K562 (cell line): ENCODE results near the gene MMP24.

Experiments
- EZH2 ChIP-seq: IDR thresholded peaks from 2 replicates; pipeline ENCODE4 v1.6.1; 2012; ENCODE audit warnings: low read depth, mild to moderate bottlenecking, inconsistent platforms, low read length, borderline replicate concordance
- NR2F6 ChIP-seq: fragments of 450-650 bp; formaldehyde crosslinking; IDR thresholded peaks from 2 replicates; pipeline ENCODE4 v1.4.0; 2020; ENCODE audit warnings: mild to moderate bottlenecking
- RAD51 ChIP-seq: fragments of 450-650 bp; IDR thresholded peaks from 2 replicates; pipeline ENCODE4 v1.7.1; 2016; ENCODE audit warnings: low read depth, mild to moderate bottlenecking, borderline replicate concordance
- ZNF384 ChIP-seq: IDR thresholded peaks from 2 replicates; pipeline ENCODE4 v1.6.1; 2012; ENCODE audit warnings: low read depth, low read length, improper control_type of control experiment
- ZNF561 ChIP-seq: fragments of 450-650 bp; formaldehyde crosslinking; conservative IDR thresholded peaks from 2 replicates; pipeline ENCODE4 v1.4.0; 2020; ENCODE audit warnings: mild to moderate bottlenecking, moderate library complexity
- TF ChIP-seq, protein P1 (sequence below), 2 experiments: fragments of 150-350 bp in 1 of 2; IDR thresholded peaks; 2 replicates each; pipeline ENCODE4 v1.6.1; 2012 to 2016; ENCODE audit warnings: low read depth in 2 of 2, low read length in 2 of 2, mild to moderate bottlenecking in 1 of 2, moderate library complexity in 1 of 2
- TF ChIP-seq, protein P2 (sequence below), 3 experiments: IDR thresholded peaks in 2 of 3; conservative IDR thresholded peaks in 1 of 3; 2 replicates each; pipeline ENCODE4 v1.5.1; 2011 to 2012; ENCODE audit warnings: low read length in 3 of 3, mild to moderate bottlenecking in 3 of 3, control low read depth in 2 of 3, improper control_type of control experiment in 1 of 3, inconsistent platforms in 1 of 3, low read depth in 1 of 3, mixed read lengths in 1 of 3, moderate library complexity in 1 of 3; ENCODE audit not compliant: insufficient read depth in 2 of 3

DNA sequence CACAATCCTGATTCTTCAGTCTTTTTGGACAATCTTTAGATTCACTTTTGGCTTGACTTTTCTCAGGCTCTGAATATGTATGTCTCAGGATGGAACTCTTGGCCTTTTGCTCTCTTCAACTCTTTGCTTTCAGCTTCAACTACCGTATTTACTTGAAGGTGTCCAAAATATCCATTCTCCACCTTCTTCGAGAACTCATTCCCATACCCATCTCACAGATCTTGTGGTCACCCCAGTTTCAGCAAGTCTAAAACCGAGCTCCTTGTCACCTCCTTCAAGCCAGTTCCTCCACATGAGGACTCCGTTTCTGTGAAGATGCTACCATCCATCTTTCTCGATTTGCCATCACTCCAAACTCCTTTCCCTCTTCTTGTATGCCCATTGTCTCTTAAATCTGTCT lies 2.0 kb upstream of the MMP24 start:
- TF ChIP-seq ZNF384: no peak
- TF ChIP-seq, protein P1, sequence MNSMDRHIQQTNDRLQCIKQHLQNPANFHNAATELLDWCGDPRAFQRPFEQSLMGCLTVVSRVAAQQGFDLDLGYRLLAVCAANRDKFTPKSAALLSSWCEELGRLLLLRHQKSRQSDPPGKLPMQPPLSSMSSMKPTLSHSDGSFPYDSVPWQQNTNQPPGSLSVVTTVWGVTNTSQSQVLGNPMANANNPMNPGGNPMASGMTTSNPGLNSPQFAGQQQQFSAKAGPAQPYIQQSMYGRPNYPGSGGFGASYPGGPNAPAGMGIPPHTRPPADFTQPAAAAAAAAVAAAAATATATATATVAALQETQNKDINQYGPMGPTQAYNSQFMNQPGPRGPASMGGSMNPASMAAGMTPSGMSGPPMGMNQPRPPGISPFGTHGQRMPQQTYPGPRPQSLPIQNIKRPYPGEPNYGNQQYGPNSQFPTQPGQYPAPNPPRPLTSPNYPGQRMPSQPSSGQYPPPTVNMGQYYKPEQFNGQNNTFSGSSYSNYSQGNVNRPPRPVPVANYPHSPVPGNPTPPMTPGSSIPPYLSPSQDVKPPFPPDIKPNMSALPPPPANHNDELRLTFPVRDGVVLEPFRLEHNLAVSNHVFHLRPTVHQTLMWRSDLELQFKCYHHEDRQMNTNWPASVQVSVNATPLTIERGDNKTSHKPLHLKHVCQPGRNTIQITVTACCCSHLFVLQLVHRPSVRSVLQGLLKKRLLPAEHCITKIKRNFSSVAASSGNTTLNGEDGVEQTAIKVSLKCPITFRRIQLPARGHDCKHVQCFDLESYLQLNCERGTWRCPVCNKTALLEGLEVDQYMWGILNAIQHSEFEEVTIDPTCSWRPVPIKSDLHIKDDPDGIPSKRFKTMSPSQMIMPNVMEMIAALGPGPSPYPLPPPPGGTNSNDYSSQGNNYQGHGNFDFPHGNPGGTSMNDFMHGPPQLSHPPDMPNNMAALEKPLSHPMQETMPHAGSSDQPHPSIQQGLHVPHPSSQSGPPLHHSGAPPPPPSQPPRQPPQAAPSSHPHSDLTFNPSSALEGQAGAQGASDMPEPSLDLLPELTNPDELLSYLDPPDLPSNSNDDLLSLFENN (IDR thresholded peaks at IDR 0.05; ENCODE audit: low read depth in 2 of 2, low read length in 2 of 2): no peak
- TF ChIP-seq NR2F6 (CRISPR knock-in tag): no peak
- TF ChIP-seq, protein P2, sequence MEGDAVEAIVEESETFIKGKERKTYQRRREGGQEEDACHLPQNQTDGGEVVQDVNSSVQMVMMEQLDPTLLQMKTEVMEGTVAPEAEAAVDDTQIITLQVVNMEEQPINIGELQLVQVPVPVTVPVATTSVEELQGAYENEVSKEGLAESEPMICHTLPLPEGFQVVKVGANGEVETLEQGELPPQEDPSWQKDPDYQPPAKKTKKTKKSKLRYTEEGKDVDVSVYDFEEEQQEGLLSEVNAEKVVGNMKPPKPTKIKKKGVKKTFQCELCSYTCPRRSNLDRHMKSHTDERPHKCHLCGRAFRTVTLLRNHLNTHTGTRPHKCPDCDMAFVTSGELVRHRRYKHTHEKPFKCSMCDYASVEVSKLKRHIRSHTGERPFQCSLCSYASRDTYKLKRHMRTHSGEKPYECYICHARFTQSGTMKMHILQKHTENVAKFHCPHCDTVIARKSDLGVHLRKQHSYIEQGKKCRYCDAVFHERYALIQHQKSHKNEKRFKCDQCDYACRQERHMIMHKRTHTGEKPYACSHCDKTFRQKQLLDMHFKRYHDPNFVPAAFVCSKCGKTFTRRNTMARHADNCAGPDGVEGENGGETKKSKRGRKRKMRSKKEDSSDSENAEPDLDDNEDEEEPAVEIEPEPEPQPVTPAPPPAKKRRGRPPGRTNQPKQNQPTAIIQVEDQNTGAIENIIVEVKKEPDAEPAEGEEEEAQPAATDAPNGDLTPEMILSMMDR (IDR thresholded peaks at IDR 0.05 in 2 of 3, conservative IDR thresholded peaks at IDR 0.05 in 1 of 3; ENCODE audit: insufficient read depth in 2 of 3, low read depth in 1 of 3, low read length in 3 of 3): no peak
- no peak for TF ChIP-seq ZNF561 (CRISPR knock-in tag)
- TF ChIP-seq RAD51: no peak
- TF ChIP-seq EZH2: no peak
